ENCODE data around the gene COA4. TPM values are rescaled to one million over a fixed set of nuclear protein-coding genes. Genes with fewer than 3 reads are reported as not detected.
"Not testable (repeated sequence)": the region's sequence is repeated elsewhere in the genome, so short reads cannot be mapped to it uniquely, and the experiment has no call there.

The COA4 gene
- total RNA-seq, 4 donors from 2014 or later, result 51.9 to 92.0 (median 75.7) TPM

- DNase-seq (ENCODE audit: low spot score) (no peak), ATAC-seq (ENCODE audit: low FRiP score) (no peak)
- TF ChIP-seq CTCF (IDR thresholded peaks at IDR 0.05), result no peak
These were observed 25.7 kb upstream of the COA4 start for GRCh38 chr11:73902303-73902702.

- ATAC-seq (ENCODE audit: low FRiP score) (no peak), DNase-seq (ENCODE audit: low spot score) (no peak)
- TF ChIP-seq CTCF (IDR thresholded peaks at IDR 0.05), result no peak
These were observed 18.2 kb upstream of the COA4 start for GRCh38 chr11:73894725-73895335.

- ATAC-seq (ENCODE audit: low FRiP score) (no peak), DNase-seq (ENCODE audit: low spot score) (no peak)
- TF ChIP-seq CTCF (IDR thresholded peaks at IDR 0.05), result no peak
These were observed 16.4 kb upstream of the COA4 start for GRCh38 chr11:73893041-73893440.

- no peak for TF ChIP-seq CTCF (IDR thresholded peaks at IDR 0.05)
- no peak for DNase-seq (ENCODE audit: low spot score)
- no peak for ATAC-seq (ENCODE audit: low FRiP score)
These were observed 12.9 kb upstream of the COA4 start for GRCh38 chr11:73889536-73889935.

GRCh38 chr11:73889019-73889418, 12.4 kb upstream of the COA4 start:
- TF ChIP-seq CTCF (IDR thresholded peaks at IDR 0.05), result no peak
- ATAC-seq (ENCODE audit: low FRiP score) (no peak), DNase-seq (ENCODE audit: low spot score) (no peak)

- ATAC-seq (ENCODE audit: low FRiP score), result no peak
- TF ChIP-seq CTCF (IDR thresholded peaks at IDR 0.05), result no peak
- no peak for DNase-seq (ENCODE audit: low spot score)
These were observed 11.6 kb upstream of the COA4 start for GRCh38 chr11:73888244-73888643.

GRCh38 chr11:73883856-73884255, 7.2 kb upstream of the COA4 start:
- no peak for ATAC-seq (ENCODE audit: low FRiP score)
- TF ChIP-seq CTCF (IDR thresholded peaks at IDR 0.05), result no peak
- DNase-seq (ENCODE audit: low spot score), result no peak

GRCh38 chr11:73880449-73880848, 3.8 kb upstream of the COA4 start:
- not testable (repeated sequence) for DNase-seq (ENCODE audit: low spot score); ATAC-seq (ENCODE audit: low FRiP score)

Measured in omental fat pad (tissue), 4 donors.